Measurements from ENCODE around the gene PPFIBP1. TPM values are rescaled to one million over a fixed set of nuclear protein-coding genes. Genes with fewer than 3 reads are reported as not detected.

Gene PPFIBP1
- total RNA-seq = 69.2 and 79.4 TPM in 2 replicates

DNA sequence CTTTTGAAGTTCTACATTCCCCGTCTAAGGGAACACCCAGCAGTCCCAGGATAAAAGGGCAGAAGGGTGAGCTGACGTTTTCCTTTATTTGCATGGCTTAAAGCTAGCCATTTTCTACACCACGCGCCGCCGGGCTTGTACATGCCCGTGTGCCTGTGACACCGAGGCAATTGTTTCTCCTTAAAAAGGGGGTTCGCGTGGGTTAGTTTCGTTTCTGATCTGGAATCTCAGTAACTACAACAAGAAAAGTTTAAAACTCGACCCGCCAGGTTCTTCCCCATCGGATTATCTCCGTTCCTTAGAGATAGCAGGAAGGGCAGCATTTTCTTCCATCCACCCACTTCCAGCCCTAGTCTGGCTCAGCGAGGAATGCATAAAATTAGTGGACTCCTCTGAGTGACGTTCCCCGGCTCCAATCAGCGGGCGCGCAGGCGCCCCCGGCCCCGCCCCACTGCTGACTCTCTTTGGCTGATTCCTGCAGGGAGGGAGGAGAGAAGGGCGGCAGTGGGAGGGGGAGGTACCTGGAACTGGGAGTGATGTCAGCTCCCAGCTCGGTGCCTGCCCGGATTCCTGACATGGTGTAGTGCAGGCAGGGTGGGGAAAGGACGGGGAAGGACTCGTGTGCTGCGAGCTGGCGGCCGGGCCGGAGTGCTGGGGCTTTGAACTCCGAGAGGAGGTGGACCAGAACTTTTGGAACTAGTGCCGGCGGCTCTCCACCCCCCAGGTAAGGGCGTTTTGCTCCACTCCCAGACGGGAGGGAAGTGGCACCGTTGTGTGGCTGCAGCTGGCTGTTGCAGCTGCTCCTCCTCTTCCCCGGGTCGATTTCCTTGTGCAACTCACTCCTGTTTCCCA is at the start of gene PPFIBP1:
Gene PPFIBP1, plus strand, starts transcription at position 565 of the 852 bp plus-strand sequence. CDS start 109,191 bp downstream, outside the sequence.

DNA sequence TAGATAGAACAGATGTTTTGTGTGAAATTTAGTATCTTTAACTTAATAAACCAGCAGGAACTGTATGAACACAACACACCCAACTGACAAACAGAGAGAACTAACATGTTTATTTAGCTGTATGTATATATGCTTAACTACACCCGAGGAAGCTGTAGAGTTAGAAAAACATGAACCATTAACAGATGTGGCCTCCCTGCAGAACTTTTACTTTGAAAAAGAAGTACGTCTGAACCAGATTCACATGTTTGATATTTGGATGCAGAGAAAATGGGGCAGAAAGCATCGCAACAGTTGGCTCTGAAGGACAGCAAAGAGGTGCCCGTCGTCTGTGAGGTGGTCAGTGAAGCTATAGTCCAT is 172.3 kb downstream of the PPFIBP1 start, which contains the start of gene REP15:
Gene REP15, plus strand, starts transcription at position 155 of the 360 bp plus-strand sequence. Its CDS starts 116 bp downstream, at position 271.

DNA sequence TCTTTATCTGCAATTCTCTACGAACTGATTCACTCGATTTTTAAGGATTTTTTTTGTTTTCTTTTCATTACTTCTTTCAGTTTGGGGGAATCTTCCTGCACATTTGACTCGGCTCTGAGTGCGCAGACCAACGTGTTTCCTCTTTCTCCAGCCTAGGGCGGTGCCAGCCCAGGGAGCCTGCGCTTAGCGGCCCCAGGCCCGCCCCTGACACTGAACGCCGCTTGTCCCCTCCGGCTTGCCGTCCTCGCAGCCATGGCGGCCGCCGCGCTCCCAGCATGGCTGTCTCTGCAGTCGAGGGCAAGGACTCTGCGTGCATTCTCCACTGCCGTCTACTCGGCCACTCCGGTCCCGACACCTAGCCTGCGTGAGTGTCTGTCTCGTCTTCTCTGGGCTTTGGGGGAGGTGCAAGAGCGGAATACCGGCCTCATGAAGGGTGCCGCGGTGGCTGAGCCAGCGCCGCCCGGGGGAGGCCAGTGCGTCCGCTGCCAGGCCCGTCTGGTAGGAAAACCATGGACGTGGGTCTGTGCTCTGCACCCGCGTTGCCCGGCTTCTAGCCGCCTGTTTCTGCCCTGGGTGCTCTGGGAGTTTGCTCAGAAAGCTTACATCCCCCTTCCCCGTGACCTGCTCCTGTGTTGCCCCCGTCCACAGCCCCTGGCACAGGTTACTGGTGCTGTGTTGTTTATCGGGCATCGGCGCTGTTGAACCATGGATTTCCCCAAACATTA is 186.7 kb downstream of the PPFIBP1 start, which contains the start of gene MRPS35:
Gene MRPS35, plus strand, starts transcription at position 241 of the 725 bp plus-strand sequence. Its CDS starts 12 bp downstream, at position 253.

Other genes starting within 250 kb of the PPFIBP1 start
- gene BMAL2, start 191.4 kb upstream of the PPFIBP1 start, total RNA-seq = 29.1 and 30.3 TPM in 2 replicates
- not detected in 2 replicates for gene SMCO2, start 77.5 kb upstream of the PPFIBP1 start, total RNA-seq
- 0.29 and 1.4 TPM in 2 replicates for gene REP15, start 172.2 kb downstream of the PPFIBP1 start, total RNA-seq
- gene MRPS35, start 186.6 kb downstream of the PPFIBP1 start, total RNA-seq = 37.5 and 65.6 TPM in 2 replicates

All from myometrial cell (primary cell).